Measurements from ENCODE around the gene C1RL. TPM values are rescaled to one million over a fixed set of nuclear protein-coding genes. Genes with fewer than 3 reads are reported as not detected.

The C1RL gene
- total RNA-seq, 4 donors from 2014 or later, result 39.6 to 261 (median 65.0) TPM

DNA sequence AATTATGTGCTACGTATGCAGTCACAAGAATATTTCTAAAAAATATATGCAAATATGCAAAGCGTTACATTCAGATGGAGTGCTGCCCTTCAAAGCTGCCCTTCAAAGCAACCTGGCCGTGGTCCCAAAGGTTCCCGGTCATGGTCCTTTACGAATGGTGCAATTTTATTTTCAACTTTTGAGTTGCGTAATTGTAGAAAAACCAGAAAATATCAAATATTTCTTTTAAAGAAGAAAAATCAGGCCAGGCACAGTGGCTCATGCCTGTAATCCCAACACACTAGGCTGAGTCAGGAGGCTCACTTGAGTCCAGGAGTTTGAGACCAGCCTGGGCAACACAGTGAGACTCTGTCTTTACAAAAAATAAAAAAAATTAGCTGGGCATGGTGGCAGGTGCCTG lies 42.5 kb upstream of the C1RL start:
- TF ChIP-seq, protein P1, sequence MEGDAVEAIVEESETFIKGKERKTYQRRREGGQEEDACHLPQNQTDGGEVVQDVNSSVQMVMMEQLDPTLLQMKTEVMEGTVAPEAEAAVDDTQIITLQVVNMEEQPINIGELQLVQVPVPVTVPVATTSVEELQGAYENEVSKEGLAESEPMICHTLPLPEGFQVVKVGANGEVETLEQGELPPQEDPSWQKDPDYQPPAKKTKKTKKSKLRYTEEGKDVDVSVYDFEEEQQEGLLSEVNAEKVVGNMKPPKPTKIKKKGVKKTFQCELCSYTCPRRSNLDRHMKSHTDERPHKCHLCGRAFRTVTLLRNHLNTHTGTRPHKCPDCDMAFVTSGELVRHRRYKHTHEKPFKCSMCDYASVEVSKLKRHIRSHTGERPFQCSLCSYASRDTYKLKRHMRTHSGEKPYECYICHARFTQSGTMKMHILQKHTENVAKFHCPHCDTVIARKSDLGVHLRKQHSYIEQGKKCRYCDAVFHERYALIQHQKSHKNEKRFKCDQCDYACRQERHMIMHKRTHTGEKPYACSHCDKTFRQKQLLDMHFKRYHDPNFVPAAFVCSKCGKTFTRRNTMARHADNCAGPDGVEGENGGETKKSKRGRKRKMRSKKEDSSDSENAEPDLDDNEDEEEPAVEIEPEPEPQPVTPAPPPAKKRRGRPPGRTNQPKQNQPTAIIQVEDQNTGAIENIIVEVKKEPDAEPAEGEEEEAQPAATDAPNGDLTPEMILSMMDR (IDR thresholded peaks at IDR 0.05), result no peak
- TF ChIP-seq POLR2A (IDR thresholded peaks at IDR 0.05) (no peak), POLR2AphosphoS5 (IDR thresholded peaks at IDR 0.05) (no peak), EP300 (IDR thresholded peaks at IDR 0.05; ENCODE audit: low read depth) (no peak)
- DNase-seq, result no peak
- intact Hi-C loops (cut with DNase I; ENCODE audit: low total_unique reads) (no loop called here), in situ Hi-C loops (cut with MboI; ENCODE audit: low pct_ligation_motif_present in 1 of 4, low pct_unique_long_range_greater_than_20kb in 1 of 4, low sequenced_read_pairs in 3 of 4) (no loop called here)
- Histone ChIP-seq H3K4me3 (no peak overlapping the region), H3K4me1 (no peaks in the 10 kb centered on the region), H3K27me3 (no peaks in the 10 kb centered on the region), H3K36me3 (peaks cover 0 to 3% (median 0%) of the 10 kb centered on the region in 4 donors), H3K9me3 (no peaks in the 10 kb centered on the region), H3K27ac (no peak overlapping the region)
- 91 to 98% methylated on average over 6 of the region's 6 CpGs for WGBS, 2 donors (ENCODE audit: low coverage in 1 of 2)

DNA sequence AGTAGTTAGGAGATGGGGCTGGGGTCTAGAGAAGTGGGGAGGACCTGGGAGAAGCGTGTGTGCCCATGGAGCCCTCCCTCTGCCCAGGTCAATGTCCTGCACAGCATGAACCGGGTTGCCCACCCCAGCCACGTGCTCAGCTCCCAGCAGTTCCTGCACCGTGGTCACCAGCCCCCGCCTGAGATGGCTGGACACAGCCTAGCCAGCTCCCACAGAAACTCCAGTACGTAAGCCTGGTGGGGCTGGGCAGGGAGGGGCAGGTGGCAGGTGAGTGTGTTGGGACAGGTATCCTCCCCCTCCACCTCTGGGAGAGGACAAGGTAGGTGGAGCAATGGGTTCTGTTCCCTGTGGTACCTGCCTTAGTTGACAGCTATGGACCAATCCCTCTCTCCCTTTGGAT lies 41.8 kb upstream of the C1RL start:
- H3K4me1 ChIP-seq, result no peaks in the 10 kb centered on the region
- H3K27me3 ChIP-seq, result no peaks in the 10 kb centered on the region
- 94% methylated on average over 6 of the region's 6 CpGs; no CpG with 5 or more reads in 1 of the 2 donors for WGBS, 2 donors (ENCODE audit: low coverage in 1 of 2)
- H3K9me3 ChIP-seq, result no peaks in the 10 kb centered on the region
- H3K4me3 ChIP-seq, result no peak overlapping the region
- TF ChIP-seq EP300 (IDR thresholded peaks at IDR 0.05; ENCODE audit: low read depth) (no peak), POLR2AphosphoS5 (IDR thresholded peaks at IDR 0.05) (no peak), POLR2A (IDR thresholded peaks at IDR 0.05) (no peak)
- TF ChIP-seq, protein P1 (IDR thresholded peaks at IDR 0.05), result no peak
- peaks cover 0 to 3% (median 0%) of the 10 kb centered on the region in 4 donors for H3K36me3 ChIP-seq
- DNase-seq, result no peak
- in situ Hi-C loops (cut with MboI; ENCODE audit: low pct_ligation_motif_present in 1 of 4, low pct_unique_long_range_greater_than_20kb in 1 of 4, low sequenced_read_pairs in 3 of 4), result no loop called here
- no peak overlapping the region for H3K27ac ChIP-seq
- intact Hi-C loops (cut with DNase I; ENCODE audit: low total_unique reads), result no loop called here

DNA sequence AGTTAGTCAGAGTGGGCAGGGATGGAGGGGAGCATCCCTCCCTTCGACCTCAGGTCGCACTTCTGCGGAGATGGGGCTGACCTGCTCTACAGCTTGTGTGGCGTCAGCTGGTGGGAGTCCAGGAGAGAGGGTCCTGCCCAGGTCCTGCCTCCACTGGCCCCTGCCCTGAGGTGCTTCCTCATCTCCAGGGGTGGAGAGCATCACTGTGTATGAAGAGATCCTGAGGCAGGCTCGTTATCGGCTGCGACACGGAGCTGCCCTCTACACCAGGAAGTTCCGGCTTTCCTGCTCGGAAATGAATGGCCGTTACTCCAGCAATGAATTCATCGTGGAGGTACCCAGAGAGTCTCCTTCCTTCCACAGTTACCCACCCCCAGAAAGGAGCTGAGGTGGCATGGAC lies 41.3 kb upstream of the C1RL start:
- in situ Hi-C loops (cut with MboI; ENCODE audit: low pct_ligation_motif_present in 1 of 4, low pct_unique_long_range_greater_than_20kb in 1 of 4, low sequenced_read_pairs in 3 of 4) (no loop called here), intact Hi-C loops (cut with DNase I; ENCODE audit: low total_unique reads) (no loop called here)
- Histone ChIP-seq H3K27ac (no peak overlapping the region), H3K9me3 (no peaks in the 10 kb centered on the region), H3K36me3 (peaks cover 0 to 3% (median 0%) of the 10 kb centered on the region in 4 donors), H3K27me3 (no peaks in the 10 kb centered on the region), H3K4me3 (no peak overlapping the region), H3K4me1 (no peaks in the 10 kb centered on the region)
- DNase-seq, result no peak
- WGBS, 2 donors (ENCODE audit: low coverage in 1 of 2), result 87% methylated on average over 12 of the region's 12 CpGs; no CpG with 5 or more reads in 1 of the 2 donors
- TF ChIP-seq POLR2A (IDR thresholded peaks at IDR 0.05) (no peak), EP300 (IDR thresholded peaks at IDR 0.05; ENCODE audit: low read depth) (no peak), POLR2AphosphoS5 (IDR thresholded peaks at IDR 0.05) (no peak)
- TF ChIP-seq, protein P1 (IDR thresholded peaks at IDR 0.05), result no peak

DNA sequence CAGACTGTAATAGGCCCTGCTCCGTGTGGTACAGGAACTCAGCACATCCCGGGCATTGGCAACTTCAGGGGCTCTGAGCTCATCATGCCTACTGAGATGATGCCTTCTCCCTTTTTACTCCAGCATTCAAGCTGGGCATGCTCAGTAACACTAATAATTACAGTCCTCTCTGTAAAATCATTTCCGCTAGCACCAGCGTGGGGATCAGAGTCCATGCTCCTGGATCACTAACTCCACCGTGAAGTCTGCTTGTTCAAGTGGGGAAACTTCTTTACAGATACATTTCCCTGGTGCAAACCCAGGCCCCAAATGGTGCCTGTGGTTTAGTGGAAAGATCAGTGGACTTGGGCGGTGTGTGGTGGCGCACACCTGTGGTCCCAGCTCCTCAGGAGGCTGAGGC lies 37.9 kb upstream of the C1RL start:
- 93 to 100% methylated on average over 4 to 7 of the region's 7 CpGs for WGBS, 2 donors (ENCODE audit: low coverage in 1 of 2)
- H3K36me3 ChIP-seq, result no peaks in the 10 kb centered on the region
- no peaks in the 10 kb centered on the region for H3K9me3 ChIP-seq
- no peak overlapping the region for H3K27ac ChIP-seq
- TF ChIP-seq POLR2AphosphoS5 (IDR thresholded peaks at IDR 0.05) (no peak), POLR2A (IDR thresholded peaks at IDR 0.05) (no peak), EP300 (IDR thresholded peaks at IDR 0.05; ENCODE audit: low read depth) (no peak)
- TF ChIP-seq, protein P1 (IDR thresholded peaks at IDR 0.05), result no peak
- no peak overlapping the region for H3K4me3 ChIP-seq
- no peak for DNase-seq
- no peaks in the 10 kb centered on the region for H3K27me3 ChIP-seq
- intact Hi-C loops (cut with DNase I; ENCODE audit: low total_unique reads) (no loop called here), in situ Hi-C loops (cut with MboI; ENCODE audit: low pct_ligation_motif_present in 1 of 4, low pct_unique_long_range_greater_than_20kb in 1 of 4, low sequenced_read_pairs in 3 of 4) (no loop called here)
- no peaks in the 10 kb centered on the region for H3K4me1 ChIP-seq
